K562 (cell line): ENCODE results near the gene ERC2. TPM values are rescaled to one million over a fixed set of nuclear protein-coding genes. Genes with fewer than 3 reads are reported as not detected.

Experiments
- ATAC-seq: fragments of 200-7000 bp; cut with Tn5 transposase; 3 replicates; pipeline ENCODE4 v1.9.1; 2020; ENCODE audit warnings: moderate library complexity
- BruUV-seq: library from RNA; stranded (reverse); fragments of 400-500 nt; replicated peaks from 2 replicates; lab custom pipeline; 2021; lab: Mats Ljungman, UMichigan
- CTCF ChIA-PET: fragments of 300-600 bp; formaldehyde crosslinking; extraction: SDS; loops from one replicate; lab custom pipeline; 2021; ENCODE audit warnings: low intra/inter-chr PET ratio; lab: Yijun Ruan, JAX
- POLR2A ChIA-PET: fragments of 300-600, 350-650 bp; sonication (Branson Sonifier 250); formaldehyde crosslinking; extraction: SDS; loops from one replicate; lab custom pipeline; 2021; ENCODE audit warnings: antibody characterized with exemption, inconsistent platforms; lab: Yijun Ruan, JAX
- DNase-seq, 4 experiments: peaks; one replicate each; pipeline versions ENCODE4 v3.0.0 to v3.0.0-alpha.2; 2011 to 2018; ENCODE audit warnings: low spot score in 3 of 4, mixed read lengths in 3 of 4; ENCODE audit errors: extremely low read depth in 1 of 4
- FAIRE-seq: peaks from 2 replicates; lab custom pipeline; 2011; peaks lifted over from hg19 to GRCh38; lab: Jason Lieb, UNC
- H2AFZ ChIP-seq: 2 replicates; pipeline ENCODE4 v1.6.0; 2011; ENCODE audit warnings: low read depth, low read length, control low read depth, inconsistent platforms
- H3K27ac ChIP-seq: fragments of 200-600 bp; 3 replicates; pipeline ENCODE4 v1.8.0; 2011; ENCODE audit warnings: low read depth, mild to moderate bottlenecking, control low read depth, inconsistent platforms, low read length, moderate library complexity, mixed read lengths; ENCODE audit errors: extremely low read depth
- H3K27me3 ChIP-seq, 2 experiments: fragments of 300-600 bp in 1 of 2; 2 replicates in 1 of 2; 3 replicates in 1 of 2; pipeline versions ENCODE4 v1.6.0 to v1.8.0; 2011; ENCODE audit warnings: inconsistent platforms in 2 of 2, low read length in 2 of 2, mild to moderate bottlenecking in 1 of 2, mixed read lengths in 1 of 2, moderate library complexity in 1 of 2; ENCODE audit not compliant: control insufficient read depth in 2 of 2, insufficient read depth in 2 of 2
- H3K36me3 ChIP-seq: fragments of 300-600 bp; 3 replicates; pipeline ENCODE4 v1.8.0; 2011; ENCODE audit warnings: mild to moderate bottlenecking, low read length, inconsistent platforms; ENCODE audit not compliant: control insufficient read depth, insufficient read depth
- H3K4me1 ChIP-seq, 2 experiments: fragments of 200-600 bp in 1 of 2; replicated peaks in 1 of 2; 2 replicates in 1 of 2; 3 replicates in 1 of 2; pipeline versions ENCODE4 v1.5.1 to v1.8.0; 2011; ENCODE audit warnings: inconsistent platforms in 2 of 2, low read length in 2 of 2, mild to moderate bottlenecking in 1 of 2, mixed read lengths in 1 of 2, moderate library complexity in 1 of 2; ENCODE audit not compliant: control insufficient read depth in 2 of 2, insufficient read depth in 2 of 2
- H3K4me2 ChIP-seq: 2 replicates; pipeline ENCODE4 v1.6.1; 2011; ENCODE audit warnings: low read length, control low read depth, inconsistent platforms, mixed read lengths; ENCODE audit not compliant: insufficient read depth
- H3K4me3 ChIP-seq: fragments of 200-600 bp; sonication (generic), shearing (Covaris generic); 2 replicates; pipeline ENCODE4 v1.5.1; 2016; ENCODE audit warnings: control low read depth, inconsistent platforms
- H3K79me2 ChIP-seq: fragments of 200-600 bp; 3 replicates; pipeline ENCODE4 v1.8.0; 2011; ENCODE audit warnings: low read length, inconsistent platforms; ENCODE audit not compliant: control insufficient read depth, insufficient read depth
- H3K9ac ChIP-seq, 2 experiments: 2 replicates each; pipeline versions ENCODE4 v1.6.0 to v1.6.1; 2011; ENCODE audit warnings: low read depth in 2 of 2, low read length in 2 of 2, control low read depth in 1 of 2, inconsistent platforms in 1 of 2, mild to moderate bottlenecking in 1 of 2, mixed read lengths in 1 of 2; ENCODE audit not compliant: insufficient read depth in 1 of 2
- H3K9me1 ChIP-seq: one replicate; pipeline ENCODE4 v1.6.0; 2011; ENCODE audit warnings: inconsistent platforms, mild to moderate bottlenecking, low read length, moderate library complexity; ENCODE audit not compliant: control insufficient read depth, insufficient read depth
- H3K9me3 ChIP-seq: replicated peaks from 2 replicates; pipeline ENCODE4 v1.5.1; 2011; ENCODE audit warnings: low read depth, low read length, inconsistent platforms; ENCODE audit not compliant: control insufficient read depth, insufficient read depth
- H4K20me1 ChIP-seq: replicated peaks from 2 replicates; pipeline ENCODE4 v1.6.1; 2011; ENCODE audit warnings: low read length, inconsistent platforms, mixed read lengths; ENCODE audit not compliant: control insufficient read depth, insufficient read depth
- BRF1 ChIP-seq: IDR thresholded peaks from 3 replicates; pipeline ENCODE4 v1.6.1; 2011; ENCODE audit warnings: borderline replicate concordance, mild to moderate bottlenecking; ENCODE audit not compliant: insufficient read length; ENCODE audit errors: extremely low read depth
- CBX1 ChIP-seq: sonication (generic); IDR thresholded peaks from 2 replicates; pipeline ENCODE4 v1.6.1; 2016; ENCODE audit warnings: antibody characterized with exemption, low read depth, mild to moderate bottlenecking
- CLOCK ChIP-seq: fragments of 250-450 bp; sonication (Bioruptor Pico); IDR thresholded peaks from 2 replicates; pipeline ENCODE4 v1.4.0; 2020; ENCODE audit warnings: mild to moderate bottlenecking, moderate library complexity, borderline replicate concordance
- E2F8 ChIP-seq: fragments of 450-650 bp; IDR thresholded peaks from 2 replicates; pipeline ENCODE4 v1.7.1; 2018; ENCODE audit warnings: mild to moderate bottlenecking, low read depth; ENCODE audit not compliant: partially characterized antibody
- ILF3 ChIP-seq: fragments of 450-650 bp; IDR thresholded peaks from 2 replicates; pipeline ENCODE4 v1.6.1; 2018; ENCODE audit warnings: antibody characterized with exemption, mild to moderate bottlenecking, moderate library complexity, borderline replicate concordance
- MXI1 ChIP-seq: IDR thresholded peaks from 2 replicates; pipeline ENCODE4 v1.6.1; 2011; ENCODE audit warnings: low read depth, mild to moderate bottlenecking, improper control_type of control experiment, low read length
- PHTF2 ChIP-seq: fragments of 250-450 bp; sonication (Bioruptor Pico); IDR thresholded peaks from 2 replicates; pipeline ENCODE4 v1.5.0; 2021; ENCODE audit warnings: mild to moderate bottlenecking
- RFX1 ChIP-seq: fragments of 450-650 bp; IDR thresholded peaks from 2 replicates; pipeline ENCODE4 v1.6.1; 2016; ENCODE audit warnings: mild to moderate bottlenecking, moderate library complexity
- SMAD1 ChIP-seq: fragments of 150-350 bp; IDR thresholded peaks from 2 replicates; pipeline ENCODE4 v1.6.1; 2014; ENCODE audit warnings: low read length, low read depth; ENCODE audit not compliant: partially characterized antibody
- TCF3 ChIP-seq: sonication (generic); formaldehyde crosslinking; IDR thresholded peaks from 2 replicates; pipeline ENCODE4 v1.4.0; 2020; ENCODE audit warnings: mild to moderate bottlenecking, missing genetic modification reagents
- TEAD4 ChIP-seq, 2 experiments: sonication (generic) in 1 of 2; formaldehyde crosslinking in 1 of 2; IDR thresholded peaks; 2 replicates each; pipeline versions ENCODE4 v1.6.1 to v1.8.0; 2012 to 2022; ENCODE audit warnings: borderline replicate concordance in 1 of 2, inconsistent platforms in 1 of 2, low read length in 1 of 2, mild to moderate bottlenecking in 1 of 2, missing genetic modification reagents in 1 of 2
- ZBTB1 ChIP-seq: sonication (generic); formaldehyde crosslinking; IDR thresholded peaks from 2 replicates; pipeline ENCODE4 v1.8.1; 2023; ENCODE audit warnings: missing genetic modification reagents, low read depth, mild to moderate bottlenecking, borderline replicate concordance
- ZNF699 ChIP-seq: fragments of 250-450 bp; sonication (Bioruptor Pico); IDR thresholded peaks from 2 replicates; pipeline ENCODE4 v1.8.0; 2021; ENCODE audit warnings: mild to moderate bottlenecking, moderate library complexity; ENCODE audit not compliant: insufficient replicate concordance
- WGBS: fragments of 100-300 bp; shearing (Covaris generic); methylation state at CpG from one replicate; pipeline ENCODE4 v1.1.6; 2016; ENCODE audit warnings: low coverage, mixed read lengths; ENCODE audit not compliant: insufficient coverage; ENCODE audit errors: missing lambda C conversion rate; 5-methylcytosine and 5-hydroxymethylcytosine counted together
- in situ Hi-C: fragments of 300-500 bp; cut with MboI; formaldehyde crosslinking; loops from 4 replicates; pipeline ENCODE4 v1.15.0; 2018; ENCODE audit warnings: inconsistent platforms, mixed read lengths
- intact Hi-C: fragments of 100-400 bp; cut with micrococcal nuclease; formaldehyde crosslinking; loops from 2 replicates; pipeline ENCODE4 v1.14.2; 2022
- polyA plus RNA-seq, 8 experiments: library from polyadenylated mRNA; depleted of rRNA in 4 of 8; stranded (reverse) in 5 of 8; unstranded in 3 of 8; fragments of >200 nt; fragmentation: Nextera tagmentation in 2 of 8; fragmentation: Illumina TruSeq in 1 of 8; extraction: Ambion mirVana in 2 of 8; extraction: Trizol in 1 of 8; gene quantifications; 2 replicates each; pipeline versions ENCODE4 v1.2.1 to v1.2.3, GENCODE V29; 2011 to 2014; ENCODE audit warnings: inconsistent platforms in 1 of 8, missing spikeins in 1 of 8
- total RNA-seq, 7 experiments: library from RNA; depleted of rRNA in 6 of 7; stranded (reverse); fragments of >200 nt in 6 of 7; fragmentation: Illumina TruSeq in 2 of 7; extraction: Trizol in 2 of 7; gene quantifications; 2 replicates each; pipeline versions ENCODE4 v1.2.1 to v1.2.3, GENCODE V29; 2011 to 2021; ENCODE audit warnings: low replicate concordance in 1 of 7

ERC2 gene
- total and polyA plus RNA-seq, 9 of the 15 experiments (the other 6 are each of a cell fraction or from before 2014, with no cell fraction given) = 0.04 to 0.18 (median 0.07) TPM; not detected in 2

- H3K79me2 ChIP-seq = no peaks in the 10 kb centered on the region
- no peaks in the 10 kb centered on the region for H3K9me3 ChIP-seq
- intact Hi-C loops = no loop called here
- no peak for TF ChIP-seq TEAD4 (IDR thresholded peaks at IDR 0.05; ENCODE audit: low read length)
- no peak for TF ChIP-seq TEAD4 (CRISPR knock-in tag; IDR thresholded peaks at IDR 0.05; ENCODE audit: borderline replicate concordance)
- no peak for TF ChIP-seq PHTF2 (CRISPR knock-in tag)
- no peak for TF ChIP-seq BRF1
- TF ChIP-seq ZBTB1 (CRISPR knock-in tag) = no peak
- no peak for TF ChIP-seq E2F8
- TF ChIP-seq TCF3 (CRISPR knock-in tag) = no peak
- no peak for TF ChIP-seq CLOCK (CRISPR knock-in tag)
- TF ChIP-seq ILF3 = no peak
- TF ChIP-seq RFX1 = no peak
- TF ChIP-seq CBX1 = no peak
- TF ChIP-seq ZNF699 (CRISPR knock-in tag) = no peak
- TF ChIP-seq SMAD1 = no peak
- no peak for TF ChIP-seq MXI1
- TF ChIP-seq, all 486 proteins: peak for 0
- ChIA-PET CTCF (no interaction called here), POLR2A (no interaction called here)
- Histone ChIP-seq H2AFZ (no peak overlapping the region), H3K27me3 (no peaks in the 10 kb centered on the region), H3K4me3 (no peak overlapping the region), H3K36me3 (no peaks in the 10 kb centered on the region), H3K9me1 (no peaks in the 10 kb centered on the region), H3K9ac (no peak overlapping the region), H3K4me1 (no peaks in the 10 kb centered on the region), H3K4me2 (no peak overlapping the region), H4K20me1 (no peaks in the 10 kb centered on the region), H3K27ac (no peak overlapping the region)
- in situ Hi-C loops = no loop called here
- DNase-seq = no peak
- no TSS peak for BruUV-seq
- FAIRE-seq = no peak
- 0% methylated on average over 1 of the region's 1 CpG for WGBS
- ATAC-seq = no peak
Measured at GRCh38 chr3:56048331-56048730, 419.9 kb downstream of the ERC2 start.
